MM.1S (cell line): ENCODE data around the gene DPPA5.

Experiments
- EZH2phosphoT487 ChIP-seq: fragments of 300-600 bp; sonication (generic); IDR thresholded peaks from 2 replicates; pipeline ENCODE4 v1.6.1; 2018; ENCODE audit warnings: antibody characterized with exemption, low read length
- TF ChIP-seq, protein P1 (sequence below): fragments of 300-600 bp; sonication (generic); IDR thresholded peaks from 2 replicates; pipeline ENCODE4 v1.5.1; 2016; ENCODE audit warnings: antibody characterized with exemption, low read length, mixed read lengths

DNA sequence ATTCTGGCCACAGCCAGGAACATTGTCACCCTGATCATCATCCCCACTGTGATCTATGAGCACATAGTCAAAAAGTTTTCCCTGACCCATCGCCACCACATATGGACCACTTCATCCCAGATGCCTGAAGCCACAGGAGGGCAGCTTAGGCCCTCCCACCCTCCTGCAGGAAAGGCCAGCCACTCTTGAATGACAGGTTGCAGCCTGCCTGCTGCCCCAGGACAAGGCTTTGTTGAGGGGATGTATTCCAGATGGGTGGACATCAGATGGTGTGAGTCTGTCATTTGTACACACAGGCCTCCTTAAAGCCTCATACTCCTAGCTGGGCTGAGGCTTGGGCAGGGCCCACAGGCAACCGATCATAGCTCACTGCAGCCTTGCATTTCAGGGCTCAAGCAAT is 30.8 kb downstream of the DPPA5 start:
- TF ChIP-seq, protein P1, sequence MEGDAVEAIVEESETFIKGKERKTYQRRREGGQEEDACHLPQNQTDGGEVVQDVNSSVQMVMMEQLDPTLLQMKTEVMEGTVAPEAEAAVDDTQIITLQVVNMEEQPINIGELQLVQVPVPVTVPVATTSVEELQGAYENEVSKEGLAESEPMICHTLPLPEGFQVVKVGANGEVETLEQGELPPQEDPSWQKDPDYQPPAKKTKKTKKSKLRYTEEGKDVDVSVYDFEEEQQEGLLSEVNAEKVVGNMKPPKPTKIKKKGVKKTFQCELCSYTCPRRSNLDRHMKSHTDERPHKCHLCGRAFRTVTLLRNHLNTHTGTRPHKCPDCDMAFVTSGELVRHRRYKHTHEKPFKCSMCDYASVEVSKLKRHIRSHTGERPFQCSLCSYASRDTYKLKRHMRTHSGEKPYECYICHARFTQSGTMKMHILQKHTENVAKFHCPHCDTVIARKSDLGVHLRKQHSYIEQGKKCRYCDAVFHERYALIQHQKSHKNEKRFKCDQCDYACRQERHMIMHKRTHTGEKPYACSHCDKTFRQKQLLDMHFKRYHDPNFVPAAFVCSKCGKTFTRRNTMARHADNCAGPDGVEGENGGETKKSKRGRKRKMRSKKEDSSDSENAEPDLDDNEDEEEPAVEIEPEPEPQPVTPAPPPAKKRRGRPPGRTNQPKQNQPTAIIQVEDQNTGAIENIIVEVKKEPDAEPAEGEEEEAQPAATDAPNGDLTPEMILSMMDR: no peak
- no peak for TF ChIP-seq EZH2phosphoT487
